ENCODE data around the gene PEX11A.
"Not testable (repeated sequence)": the region's sequence is repeated elsewhere in the genome, so short reads cannot be mapped to it uniquely, and the experiment has no call there.

PEX11A gene

GRCh38 chr15:89690276-89691218 is at the start of gene PEX11A, which contains the start of gene WDR93:
Gene PEX11A (minus strand): TSS chr15:89690754. CDS start chr15:89690632, 122 bp downstream.
Gene WDR93 (plus strand): TSS chr15:89690811. CDS start chr15:89701747, 10,936 bp downstream.
- in situ Hi-C loops (cut with HindIII; ENCODE audit: low pct_ligation_motif_present, low pct_unique_long_range_greater_than_20kb, low sequenced_read_pairs) = no loop called here
- DNase-seq = peak; percentile 76

GRCh38 chr15:89740137-89740536 is 49.6 kb upstream of the PEX11A start:
- in situ Hi-C loops (cut with HindIII; ENCODE audit: low pct_ligation_motif_present, low pct_unique_long_range_greater_than_20kb, low sequenced_read_pairs) = no loop called here
- peak; percentile 67 for DNase-seq

- in situ Hi-C loops (cut with HindIII; ENCODE audit: low pct_ligation_motif_present, low pct_unique_long_range_greater_than_20kb, low sequenced_read_pairs) = no loop called here
- DNase-seq = no peak
These were observed 45.2 kb upstream of the PEX11A start for GRCh38 chr15:89735773-89736172.

GRCh38 chr15:89732451-89733172 is 42.1 kb upstream of the PEX11A start:
- DNase-seq = no peak
- in situ Hi-C loops (cut with HindIII; ENCODE audit: low pct_ligation_motif_present, low pct_unique_long_range_greater_than_20kb, low sequenced_read_pairs) = no loop called here

- in situ Hi-C loops (cut with HindIII; ENCODE audit: low pct_ligation_motif_present, low pct_unique_long_range_greater_than_20kb, low sequenced_read_pairs) = no loop called here
- no peak for DNase-seq
These were observed 40.7 kb upstream of the PEX11A start for GRCh38 chr15:89731275-89731674.

- DNase-seq = no peak
- in situ Hi-C loops (cut with HindIII; ENCODE audit: low pct_ligation_motif_present, low pct_unique_long_range_greater_than_20kb, low sequenced_read_pairs) = no loop called here
These were observed 37.7 kb upstream of the PEX11A start for GRCh38 chr15:89728254-89728653.

GRCh38 chr15:89725064-89725463 is 34.5 kb upstream of the PEX11A start:
- in situ Hi-C loops (cut with HindIII; ENCODE audit: low pct_ligation_motif_present, low pct_unique_long_range_greater_than_20kb, low sequenced_read_pairs) = no loop called here
- no peak for DNase-seq

- in situ Hi-C loops (cut with HindIII; ENCODE audit: low pct_ligation_motif_present, low pct_unique_long_range_greater_than_20kb, low sequenced_read_pairs) = no loop called here
- DNase-seq = no peak
These were observed 34.1 kb upstream of the PEX11A start for GRCh38 chr15:89724621-89725020.

GRCh38 chr15:89723031-89723430 is 32.5 kb upstream of the PEX11A start:
- DNase-seq = no peak
- in situ Hi-C loops (cut with HindIII; ENCODE audit: low pct_ligation_motif_present, low pct_unique_long_range_greater_than_20kb, low sequenced_read_pairs) = no loop called here

GRCh38 chr15:89714775-89715174 is 24.2 kb upstream of the PEX11A start:
- DNase-seq = no peak
- in situ Hi-C loops (cut with HindIII; ENCODE audit: low pct_ligation_motif_present, low pct_unique_long_range_greater_than_20kb, low sequenced_read_pairs) = no loop called here

- no peak for DNase-seq
- in situ Hi-C loops (cut with HindIII; ENCODE audit: low pct_ligation_motif_present, low pct_unique_long_range_greater_than_20kb, low sequenced_read_pairs) = no loop called here
These were observed 17.0 kb upstream of the PEX11A start for GRCh38 chr15:89707577-89707976.

GRCh38 chr15:89704411-89704810 is 13.9 kb upstream of the PEX11A start:
- DNase-seq = no peak
- in situ Hi-C loops (cut with HindIII; ENCODE audit: low pct_ligation_motif_present, low pct_unique_long_range_greater_than_20kb, low sequenced_read_pairs) = no loop called here

GRCh38 chr15:89695198-89695597 is 4.6 kb upstream of the PEX11A start:
- DNase-seq = no peak
- in situ Hi-C loops (cut with HindIII; ENCODE audit: low pct_ligation_motif_present, low pct_unique_long_range_greater_than_20kb, low sequenced_read_pairs) = no loop called here

GRCh38 chr15:89693696-89694095 is 3.1 kb upstream of the PEX11A start:
- in situ Hi-C loops (cut with HindIII; ENCODE audit: low pct_ligation_motif_present, low pct_unique_long_range_greater_than_20kb, low sequenced_read_pairs) = no loop called here

GRCh38 chr15:89693091-89693490 is 2.5 kb upstream of the PEX11A start:
- no peak for DNase-seq
- in situ Hi-C loops (cut with HindIII; ENCODE audit: low pct_ligation_motif_present, low pct_unique_long_range_greater_than_20kb, low sequenced_read_pairs) = no loop called here

More at GRCh38 chr15:89693696-89694095, 3.1 kb upstream of the PEX11A start:
- DNase-seq = no peak

- in situ Hi-C loops (cut with HindIII; ENCODE audit: low pct_ligation_motif_present, low pct_unique_long_range_greater_than_20kb, low sequenced_read_pairs); DNase-seq: not testable (repeated sequence)
These were observed 651 bp downstream of the PEX11A start for GRCh38 chr15:89689930-89690275.

- no peak for DNase-seq
- in situ Hi-C loops (cut with HindIII; ENCODE audit: low pct_ligation_motif_present, low pct_unique_long_range_greater_than_20kb, low sequenced_read_pairs) = no loop called here
These were observed 4.0 kb downstream of the PEX11A start for GRCh38 chr15:89686522-89686921.

GRCh38 chr15:89685995-89686394 is 4.6 kb downstream of the PEX11A start:
- DNase-seq = no peak
- in situ Hi-C loops (cut with HindIII; ENCODE audit: low pct_ligation_motif_present, low pct_unique_long_range_greater_than_20kb, low sequenced_read_pairs) = no loop called here

- no peak for DNase-seq
- in situ Hi-C loops (cut with HindIII; ENCODE audit: low pct_ligation_motif_present, low pct_unique_long_range_greater_than_20kb, low sequenced_read_pairs) = no loop called here
These were observed 9.4 kb downstream of the PEX11A start for GRCh38 chr15:89681146-89681545.

Data from ACHN (cell line).